ENCODE data around the gene FBXL20.

FBXL20 gene

GRCh38 chr17:39341541-39341940 is 59.9 kb downstream of the FBXL20 start:
- TF ChIP-seq FOXP2 (optimal IDR thresholded peaks at IDR 0.05; ENCODE audit: borderline replicate concordance, extremely low read depth, extremely low read length, insufficient read depth): no peak
- TF ChIP-seq REST (IDR thresholded peaks at IDR 0.05; ENCODE audit: insufficient read depth in 1 of 2, low read depth in 2 of 2, low read length in 2 of 2): no peak
- no peak for TF ChIP-seq TAF1 (IDR thresholded peaks at IDR 0.05; ENCODE audit: borderline replicate concordance, insufficient read depth, low read length)
- TF ChIP-seq SIN3A (IDR thresholded peaks at IDR 0.05; ENCODE audit: borderline replicate concordance, insufficient read depth, low read length): no peak
- TF ChIP-seq POLR2AphosphoS5 (IDR thresholded peaks at IDR 0.05; ENCODE audit: low read depth, low read length): no peak

- no peak for TF ChIP-seq TAF1 (IDR thresholded peaks at IDR 0.05; ENCODE audit: borderline replicate concordance, insufficient read depth, low read length)
- no peak for TF ChIP-seq FOXP2 (optimal IDR thresholded peaks at IDR 0.05; ENCODE audit: borderline replicate concordance, extremely low read depth, extremely low read length, insufficient read depth)
- no peak for TF ChIP-seq SIN3A (IDR thresholded peaks at IDR 0.05; ENCODE audit: borderline replicate concordance, insufficient read depth, low read length)
- no peak for TF ChIP-seq REST (IDR thresholded peaks at IDR 0.05; ENCODE audit: insufficient read depth in 1 of 2, low read depth in 2 of 2, low read length in 2 of 2)
- no peak for TF ChIP-seq POLR2AphosphoS5 (IDR thresholded peaks at IDR 0.05; ENCODE audit: low read depth, low read length)
These were observed 60.7 kb downstream of the FBXL20 start for GRCh38 chr17:39340731-39341130.

- no peak for TF ChIP-seq REST (IDR thresholded peaks at IDR 0.05; ENCODE audit: insufficient read depth in 1 of 2, low read depth in 2 of 2, low read length in 2 of 2)
- TF ChIP-seq POLR2AphosphoS5 (IDR thresholded peaks at IDR 0.05; ENCODE audit: low read depth, low read length): no peak
- TF ChIP-seq FOXP2 (optimal IDR thresholded peaks at IDR 0.05; ENCODE audit: borderline replicate concordance, extremely low read depth, extremely low read length, insufficient read depth): no peak
- TF ChIP-seq TAF1 (IDR thresholded peaks at IDR 0.05; ENCODE audit: borderline replicate concordance, insufficient read depth, low read length): no peak
- TF ChIP-seq SIN3A (IDR thresholded peaks at IDR 0.05; ENCODE audit: borderline replicate concordance, insufficient read depth, low read length): no peak
These were observed 62.2 kb downstream of the FBXL20 start for GRCh38 chr17:39339272-39339671.

GRCh38 chr17:39335704-39336223 is 65.7 kb downstream of the FBXL20 start:
- no peak for TF ChIP-seq FOXP2 (optimal IDR thresholded peaks at IDR 0.05; ENCODE audit: borderline replicate concordance, extremely low read depth, extremely low read length, insufficient read depth)

GRCh38 chr17:39332092-39332491 is 69.3 kb downstream of the FBXL20 start:
- no peak for TF ChIP-seq POLR2AphosphoS5 (IDR thresholded peaks at IDR 0.05; ENCODE audit: low read depth, low read length)
- no peak for TF ChIP-seq FOXP2 (optimal IDR thresholded peaks at IDR 0.05; ENCODE audit: borderline replicate concordance, extremely low read depth, extremely low read length, insufficient read depth)
- TF ChIP-seq REST (IDR thresholded peaks at IDR 0.05; ENCODE audit: insufficient read depth in 1 of 2, low read depth in 2 of 2, low read length in 2 of 2): no peak
- no peak for TF ChIP-seq SIN3A (IDR thresholded peaks at IDR 0.05; ENCODE audit: borderline replicate concordance, insufficient read depth, low read length)
- no peak for TF ChIP-seq TAF1 (IDR thresholded peaks at IDR 0.05; ENCODE audit: borderline replicate concordance, insufficient read depth, low read length)

All from PFSK-1 (cell line).